Measurements from ENCODE around the gene GJC2. TPM values are rescaled to one million over a fixed set of nuclear protein-coding genes. Genes with fewer than 3 reads are reported as not detected.

GJC2 gene
- total RNA-seq, 1 donor from 2014 or later = 5.4 TPM

GRCh38 chr1:228158151-228159007 is 8.6 kb downstream of the GJC2 start:
- no peak for TF ChIP-seq CTCF (IDR thresholded peaks at IDR 0.05)
- H3K4me3 ChIP-seq = no peak overlapping the region
- no peaks in the 10 kb centered on the region for H3K27me3 ChIP-seq
- intact Hi-C loops (cut with DNase I) = no loop called here
- H3K4me1 ChIP-seq = peaks cover 0 to 3% of the 10 kb centered on the region in 2 donors
- no peaks in the 10 kb centered on the region for H3K36me3 ChIP-seq
- H3K27ac ChIP-seq = no peak overlapping the region
- DNase-seq (ENCODE audit: low spot score in 2 of 2) = no peak
- no peaks in the 10 kb centered on the region for H3K9me3 ChIP-seq

GRCh38 chr1:228159008-228159665 is 9.4 kb downstream of the GJC2 start:
- no peak for DNase-seq (ENCODE audit: low spot score in 2 of 2)
- no peak for TF ChIP-seq CTCF (IDR thresholded peaks at IDR 0.05)
- Histone ChIP-seq H3K36me3 (no peaks in the 10 kb centered on the region), H3K27me3 (no peaks in the 10 kb centered on the region), H3K27ac (no peak overlapping the region), H3K4me3 (no peak overlapping the region), H3K4me1 (peaks cover 0 to 3% of the 10 kb centered on the region in 2 donors), H3K9me3 (no peaks in the 10 kb centered on the region)
- intact Hi-C loops (cut with DNase I) = no loop called here

GRCh38 chr1:228160201-228160761 is 10.6 kb downstream of the GJC2 start:
- Histone ChIP-seq H3K4me1 (peaks cover 0 to 8% of the 10 kb centered on the region in 2 donors), H3K27ac (no peak overlapping the region), H3K36me3 (no peaks in the 10 kb centered on the region), H3K4me3 (no peak overlapping the region), H3K9me3 (no peaks in the 10 kb centered on the region), H3K27me3 (no peaks in the 10 kb centered on the region)
- no peak for TF ChIP-seq CTCF (IDR thresholded peaks at IDR 0.05)
- intact Hi-C loops (cut with DNase I) = no loop called here
- no peak for DNase-seq (ENCODE audit: low spot score in 2 of 2)

- H3K27ac ChIP-seq = no peak overlapping the region
- no peaks in the 10 kb centered on the region for H3K9me3 ChIP-seq
- H3K4me3 ChIP-seq = no peak overlapping the region
- intact Hi-C loops (cut with DNase I) = no loop called here
- H3K4me1 ChIP-seq = peaks cover 0 to 8% of the 10 kb centered on the region in 2 donors
- TF ChIP-seq CTCF (IDR thresholded peaks at IDR 0.05) = no peak
- no peak for DNase-seq (ENCODE audit: low spot score in 2 of 2)
- no peaks in the 10 kb centered on the region for H3K36me3 ChIP-seq
- no peaks in the 10 kb centered on the region for H3K27me3 ChIP-seq
These were observed 11.6 kb downstream of the GJC2 start for GRCh38 chr1:228161362-228161761.

- intact Hi-C loops (cut with DNase I) = no loop called here
- no peak for TF ChIP-seq CTCF (IDR thresholded peaks at IDR 0.05)
- no peaks in the 10 kb centered on the region for H3K36me3 ChIP-seq
- H3K9me3 ChIP-seq = no peaks in the 10 kb centered on the region
- H3K27ac ChIP-seq = peak overlapping the region in 1 of 2 donors; percentile 33
- no peak for DNase-seq (ENCODE audit: low spot score in 2 of 2)
- peaks cover 0 to 11% of the 10 kb centered on the region in 2 donors for H3K4me1 ChIP-seq
- H3K27me3 ChIP-seq = no peaks in the 10 kb centered on the region
- H3K4me3 ChIP-seq = no peak overlapping the region
These were observed 12.1 kb downstream of the GJC2 start for GRCh38 chr1:228161866-228162265.
